Stimulated activated CD8-positive, alpha-beta memory T cell treated with anti-CD3 and anti-CD28 coated beads, Interleukin-4, amount 100 ng/mL, for 48 hours (primary cell): ENCODE results near the gene ENTREP1.
"Not testable (repeated sequence)": the region's sequence is repeated elsewhere in the genome, so short reads cannot be mapped to it uniquely, and the experiment has no call there.

Experiments
- DNase-seq: peaks from one replicate; pipeline ENCODE4 v3.0.0-alpha.2; 2020

The ENTREP1 gene, protein sequence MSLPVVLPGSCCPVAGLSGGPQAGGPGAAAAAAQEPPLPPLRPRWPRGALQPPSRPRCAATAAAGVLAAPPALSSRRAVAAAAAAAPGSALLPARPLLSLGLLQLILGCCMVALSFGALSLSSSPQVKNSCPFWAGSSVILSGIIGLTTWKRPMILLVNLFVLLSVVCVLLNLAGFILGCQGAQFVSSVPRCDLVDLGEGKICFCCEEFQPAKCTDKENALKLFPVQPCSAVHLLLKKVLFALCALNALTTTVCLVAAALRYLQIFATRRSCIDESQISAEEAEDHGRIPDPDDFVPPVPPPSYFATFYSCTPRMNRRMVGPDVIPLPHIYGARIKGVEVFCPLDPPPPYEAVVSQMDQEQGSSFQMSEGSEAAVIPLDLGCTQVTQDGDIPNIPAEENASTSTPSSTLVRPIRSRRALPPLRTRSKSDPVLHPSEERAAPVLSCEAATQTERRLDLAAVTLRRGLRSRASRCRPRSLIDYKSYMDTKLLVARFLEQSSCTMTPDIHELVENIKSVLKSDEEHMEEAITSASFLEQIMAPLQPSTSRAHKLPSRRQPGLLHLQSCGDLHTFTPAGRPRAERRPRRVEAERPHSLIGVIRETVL

DNA sequence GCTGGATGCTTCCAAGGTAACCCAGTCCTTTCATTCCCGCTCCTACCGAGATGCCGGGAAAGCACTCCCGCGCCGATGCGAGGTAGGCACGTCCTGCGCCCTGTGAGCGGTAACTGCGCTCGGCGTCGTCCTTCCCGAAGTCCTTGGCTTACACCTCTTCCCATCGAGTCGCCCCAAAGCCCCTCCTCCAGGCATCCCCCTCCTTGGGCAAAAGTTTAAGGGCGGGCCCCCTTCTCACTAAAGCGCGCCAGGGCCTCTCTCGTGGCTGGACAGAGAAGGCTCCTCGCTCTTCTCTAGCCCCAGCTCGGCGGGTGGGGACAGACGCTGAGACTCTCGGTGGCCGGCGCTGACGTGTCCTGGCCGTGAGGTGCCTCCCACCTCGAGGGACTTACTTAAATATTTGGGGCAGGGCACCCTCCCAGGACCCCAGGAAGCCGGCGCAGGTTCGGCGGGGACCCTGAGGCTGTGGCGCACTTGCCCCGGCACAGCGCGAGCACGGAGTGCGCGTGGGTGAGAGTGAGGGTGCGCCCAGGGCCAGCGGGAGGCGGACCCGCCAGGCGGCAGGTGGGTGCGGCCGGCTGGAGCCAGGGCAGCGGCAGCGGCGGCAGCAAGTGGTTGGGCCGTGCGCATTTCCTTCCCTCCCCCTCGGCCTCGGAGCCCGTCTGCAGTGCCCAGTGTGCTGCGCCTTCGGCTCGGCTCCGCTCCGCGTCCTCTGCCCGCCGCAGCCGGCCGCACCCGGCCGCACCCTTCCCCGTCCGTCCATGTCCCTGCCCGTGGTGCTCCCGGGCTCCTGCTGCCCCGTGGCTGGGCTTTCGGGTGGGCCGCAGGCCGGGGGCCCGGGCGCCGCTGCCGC lies at the start of gene ENTREP1:
TSS of gene ENTREP1 (plus strand) at position 667 of the 853 bp plus-strand sequence. CDS start at position 762, 95 bp downstream.
- DNase-seq, result no peak

DNA sequence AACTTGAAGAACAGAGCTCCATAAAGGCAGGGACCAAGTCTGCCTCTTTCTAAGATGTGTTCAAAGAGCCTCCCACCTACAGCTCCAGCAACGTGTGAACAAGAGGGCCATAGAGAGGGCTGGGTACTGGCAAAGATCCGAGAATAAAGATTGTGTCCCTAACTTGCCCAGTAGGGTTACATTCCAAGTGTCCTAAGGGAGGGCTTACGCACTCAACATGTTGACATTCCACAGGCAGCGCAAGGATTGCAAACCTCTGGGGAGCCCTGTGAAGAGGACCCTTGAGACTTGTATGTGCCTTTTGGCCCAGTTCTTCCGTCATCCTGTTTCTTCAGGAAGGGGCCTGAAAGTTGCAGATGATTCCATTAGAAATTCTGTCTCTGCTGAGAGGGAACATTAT lies 48.2 kb upstream of the ENTREP1 start:
- DNase-seq, result no peak

DNA sequence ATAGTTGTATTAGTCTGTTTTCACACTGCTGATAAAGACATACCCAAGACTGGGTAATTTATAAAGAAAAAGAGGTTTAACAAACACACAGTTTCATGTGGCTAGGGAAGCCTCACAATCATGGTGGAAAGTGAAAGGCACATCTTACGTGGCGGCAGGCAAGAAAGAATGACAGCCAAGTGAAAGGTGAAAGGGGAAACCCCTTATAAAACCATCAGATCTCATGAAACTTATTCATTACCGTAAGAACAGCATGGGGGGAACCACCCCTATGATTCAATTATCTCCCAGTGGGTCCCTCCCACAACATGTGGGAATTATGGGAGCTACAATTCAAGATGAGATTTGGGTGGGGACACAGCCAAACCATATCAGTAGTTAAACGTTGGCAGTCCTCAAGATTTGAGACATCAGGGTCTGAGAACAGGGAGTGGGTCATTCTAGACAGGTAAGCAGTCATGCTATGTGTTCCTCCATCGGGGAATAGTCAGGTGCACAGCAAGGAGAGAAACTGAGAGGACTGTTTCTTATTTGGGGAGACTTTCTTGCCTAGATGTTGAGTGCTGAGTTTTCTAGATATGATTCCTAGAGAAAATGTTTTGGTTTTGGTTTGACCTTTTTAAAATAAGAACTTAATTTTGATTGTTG lies 45.8 kb upstream of the ENTREP1 start:
- peak; percentile 52 for DNase-seq

DNA sequence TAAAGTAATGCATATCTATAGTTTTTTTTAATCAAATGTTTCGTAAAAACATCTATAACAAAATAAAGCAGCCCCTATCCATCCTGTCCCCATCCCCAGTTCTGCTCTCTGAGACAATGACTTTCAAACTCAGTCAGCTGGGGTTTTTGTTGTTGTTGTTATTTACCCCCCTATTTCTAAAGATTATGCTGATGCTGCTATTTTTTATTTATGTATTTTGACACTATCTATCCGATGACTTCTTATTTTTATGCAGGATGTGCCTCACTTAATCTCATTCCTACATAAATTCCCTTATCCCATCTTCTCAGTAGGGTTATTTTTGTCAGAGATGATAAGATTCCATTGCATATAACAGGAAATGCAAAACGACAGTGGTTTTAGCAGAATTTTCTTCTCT lies 45.3 kb upstream of the ENTREP1 start:
- DNase-seq, result no peak

DNA sequence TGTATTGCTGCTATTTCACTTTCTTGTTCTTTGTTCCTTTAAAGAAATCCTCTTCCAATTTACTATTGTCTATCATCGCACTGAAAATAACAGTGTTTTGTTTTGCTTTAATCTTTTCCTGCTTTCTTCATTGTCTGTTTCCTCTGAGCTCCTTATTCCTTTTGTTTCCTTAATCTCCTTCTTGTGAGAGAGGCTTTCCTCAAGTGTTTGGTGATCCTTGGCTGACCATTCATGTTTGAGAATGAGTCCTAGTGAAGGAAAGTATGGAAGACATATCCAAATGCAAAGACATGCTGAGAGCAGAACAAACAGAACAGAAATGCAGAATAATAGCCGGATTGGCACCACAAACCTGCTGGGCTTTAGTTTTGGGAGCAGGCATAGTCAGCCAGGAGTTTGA lies 42.0 kb upstream of the ENTREP1 start:
- no peak for DNase-seq

DNA sequence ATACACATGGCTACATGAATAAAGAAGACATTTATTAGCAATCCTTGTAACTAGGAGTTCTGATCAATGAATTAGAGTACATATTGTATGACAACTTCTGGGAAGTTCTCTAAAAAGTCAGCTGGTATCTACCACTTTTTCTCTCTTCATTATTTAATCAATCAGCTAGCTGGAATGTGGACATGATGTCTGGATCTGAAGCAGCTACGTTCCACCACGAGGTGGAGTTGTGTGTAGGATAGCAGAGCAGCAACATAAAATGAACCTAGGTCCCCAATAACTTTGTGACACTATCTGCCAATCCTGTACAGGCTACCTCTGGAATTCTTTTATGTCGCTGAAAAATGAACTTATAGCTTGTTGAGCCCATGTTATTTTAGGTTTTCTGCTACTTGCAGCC lies 32.9 kb upstream of the ENTREP1 start:
- no peak for DNase-seq

DNA sequence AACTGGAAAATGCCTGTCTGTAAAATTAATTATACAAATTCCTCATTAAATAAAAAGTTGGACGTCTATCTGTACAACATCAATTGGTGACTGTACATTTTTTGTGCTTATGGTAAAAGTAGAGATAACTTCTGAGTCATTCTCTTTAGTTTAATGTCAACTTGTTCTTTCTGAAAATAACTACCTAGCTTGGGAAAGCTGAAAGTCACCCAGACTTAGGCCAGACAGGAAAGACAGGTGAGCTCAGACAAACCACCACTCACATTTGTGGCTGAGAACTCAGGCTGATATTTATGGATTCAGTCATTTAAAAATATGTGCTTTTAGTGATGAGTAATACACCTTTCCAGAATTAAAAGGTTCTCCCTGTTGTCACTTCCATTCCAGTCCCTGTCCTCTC lies 31.9 kb upstream of the ENTREP1 start:
- no peak for DNase-seq

DNA sequence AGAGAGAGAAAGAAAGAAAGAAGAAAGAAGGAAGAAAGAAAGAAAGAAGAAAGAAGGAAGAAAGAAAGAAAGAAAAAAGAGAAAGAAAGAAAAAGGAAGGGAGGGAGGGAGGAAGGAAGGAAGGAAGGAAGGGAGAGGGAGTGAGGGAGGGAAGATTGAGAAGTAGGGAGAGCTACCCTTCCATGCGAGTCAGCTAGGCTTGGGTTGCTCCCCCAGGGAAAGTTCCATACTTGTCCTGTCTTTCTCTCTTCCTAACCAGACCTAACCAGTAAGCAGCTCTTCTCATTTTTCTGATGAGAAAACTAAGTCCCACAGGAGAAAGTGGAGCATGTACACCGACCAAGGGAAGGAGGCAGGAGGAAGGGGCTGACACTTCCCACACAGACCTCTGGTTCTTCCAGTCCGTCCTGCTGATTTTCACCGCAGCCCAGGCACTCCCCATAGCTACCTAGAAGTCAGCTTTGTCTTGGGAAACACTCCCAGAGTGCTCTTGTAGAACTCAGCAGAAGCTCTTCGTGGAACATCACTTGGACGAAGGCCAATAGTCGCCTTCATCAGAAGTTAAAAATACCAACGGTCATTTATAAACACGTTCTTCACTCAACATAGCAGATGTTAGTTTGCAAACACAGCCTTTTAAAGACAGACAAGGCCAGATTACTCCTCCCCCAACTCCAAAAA lies 29.0 kb upstream of the ENTREP1 start:
- DNase-seq, result no peak

DNA sequence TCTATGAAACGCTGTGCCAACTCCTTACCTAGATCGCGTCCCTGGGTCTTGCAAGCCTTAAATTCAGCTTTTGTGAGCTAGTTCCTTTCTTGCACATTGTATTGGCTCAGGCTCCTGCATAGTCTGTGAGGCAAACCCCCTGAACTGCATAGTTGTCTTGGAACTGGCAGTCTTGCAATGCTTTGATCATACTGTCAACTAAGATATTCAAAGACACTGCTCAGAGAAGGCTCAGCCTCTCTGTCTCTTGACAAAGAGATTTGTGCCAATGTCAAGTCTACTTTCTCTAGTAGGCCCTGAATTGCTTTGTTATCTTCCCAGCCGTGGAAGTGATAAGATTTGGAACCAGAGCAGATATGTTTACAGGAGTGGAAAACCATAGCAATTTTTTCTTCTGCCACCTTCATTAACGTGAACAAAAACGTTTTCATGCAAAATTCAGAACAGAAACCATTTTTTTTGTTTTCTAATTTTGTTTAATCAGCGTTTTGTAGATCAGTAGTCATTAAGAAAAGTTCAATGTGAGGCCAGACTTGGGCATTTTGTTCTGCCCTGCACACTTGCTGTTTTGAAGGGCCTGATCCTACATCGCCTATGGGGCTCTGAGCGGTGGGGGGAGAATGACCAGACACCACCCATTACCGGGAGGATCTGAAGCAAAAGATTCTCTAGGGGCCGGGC lies 27.6 kb upstream of the ENTREP1 start:
- DNase-seq, result no peak

DNA sequence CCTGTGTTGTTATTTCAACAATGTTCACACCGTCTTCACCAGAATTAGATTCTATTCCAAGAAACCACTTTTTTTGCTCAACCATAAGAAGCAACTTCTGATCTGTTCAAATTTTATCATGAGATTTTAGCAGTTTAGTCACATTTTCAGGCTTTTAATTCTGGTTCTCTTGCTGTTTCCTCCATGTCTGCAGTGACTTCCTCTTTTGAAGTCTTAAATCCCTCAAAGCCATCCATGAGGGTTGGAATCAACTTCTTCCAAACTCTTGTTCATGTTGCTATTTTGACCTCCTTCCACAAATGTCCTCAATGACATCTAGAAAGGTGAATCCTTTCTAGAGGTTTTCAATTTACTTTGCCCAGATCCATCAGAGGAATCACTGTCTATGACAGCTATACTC lies 25.7 kb upstream of the ENTREP1 start:
- DNase-seq, result no peak

DNA sequence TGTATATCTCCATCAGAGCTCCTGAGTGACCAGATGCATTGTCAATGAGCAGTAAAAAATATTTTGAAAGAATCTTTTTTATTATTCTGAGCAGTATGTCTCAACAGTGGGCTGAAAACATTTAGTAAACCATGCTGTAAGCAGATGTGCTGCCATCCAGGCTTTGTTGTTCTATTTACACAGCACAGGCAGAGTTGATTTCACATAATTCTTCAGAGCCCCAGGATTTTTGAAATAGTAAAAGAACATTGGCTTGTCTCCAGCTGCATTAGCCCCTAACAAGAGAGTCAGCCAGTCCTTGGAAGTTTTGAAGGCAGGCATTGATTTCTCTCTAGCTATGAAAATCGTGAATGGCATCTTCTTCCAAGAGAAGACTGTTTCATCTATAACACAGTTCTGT lies 25.2 kb upstream of the ENTREP1 start:
- no peak for DNase-seq

DNA sequence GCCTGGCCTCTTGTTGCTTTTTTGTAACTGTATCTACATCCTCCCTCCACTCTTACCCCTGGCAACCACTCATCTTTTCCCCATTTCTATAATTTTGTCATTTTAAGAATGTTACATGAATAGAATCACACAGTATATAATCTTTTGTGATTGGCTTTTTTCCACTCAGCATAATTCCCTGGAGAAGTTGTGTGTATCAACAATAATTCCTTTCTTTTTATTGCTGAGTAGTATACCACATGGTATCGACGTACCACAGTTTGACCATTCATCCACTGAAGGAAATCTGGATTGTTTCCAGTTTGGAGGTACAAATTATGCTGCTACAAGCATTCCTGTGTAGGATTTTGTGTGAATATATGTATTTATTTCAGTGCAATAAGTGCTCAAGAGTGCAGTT lies 21.7 kb upstream of the ENTREP1 start:
- DNase-seq, result no peak

DNA sequence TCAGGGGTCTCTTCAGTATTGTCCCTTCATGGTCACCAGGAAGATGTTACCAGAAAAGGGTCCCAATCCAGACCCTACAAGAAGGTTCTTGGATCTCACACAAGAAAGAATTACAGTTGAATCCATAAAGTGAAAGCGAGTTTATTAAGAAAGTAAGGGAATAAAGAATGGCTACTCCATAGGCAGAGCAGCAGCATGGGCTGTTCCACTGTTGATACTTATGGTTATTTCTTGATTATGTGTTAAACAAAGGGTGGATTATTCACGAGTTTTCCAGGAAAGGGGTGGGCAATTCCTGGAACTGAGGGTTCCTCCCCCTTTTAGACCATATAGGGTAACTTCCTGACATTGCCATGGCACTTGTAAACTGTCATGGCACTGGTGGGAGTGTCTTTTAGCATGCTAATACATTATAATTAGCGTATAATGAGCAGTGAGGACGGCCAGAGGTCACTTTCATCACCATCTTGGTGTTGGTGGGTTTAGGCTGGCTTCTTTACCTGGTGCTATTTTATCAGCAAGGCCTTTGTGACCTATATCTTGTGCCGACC lies 18.0 kb upstream of the ENTREP1 start:
- not testable (repeated sequence) for DNase-seq

DNA sequence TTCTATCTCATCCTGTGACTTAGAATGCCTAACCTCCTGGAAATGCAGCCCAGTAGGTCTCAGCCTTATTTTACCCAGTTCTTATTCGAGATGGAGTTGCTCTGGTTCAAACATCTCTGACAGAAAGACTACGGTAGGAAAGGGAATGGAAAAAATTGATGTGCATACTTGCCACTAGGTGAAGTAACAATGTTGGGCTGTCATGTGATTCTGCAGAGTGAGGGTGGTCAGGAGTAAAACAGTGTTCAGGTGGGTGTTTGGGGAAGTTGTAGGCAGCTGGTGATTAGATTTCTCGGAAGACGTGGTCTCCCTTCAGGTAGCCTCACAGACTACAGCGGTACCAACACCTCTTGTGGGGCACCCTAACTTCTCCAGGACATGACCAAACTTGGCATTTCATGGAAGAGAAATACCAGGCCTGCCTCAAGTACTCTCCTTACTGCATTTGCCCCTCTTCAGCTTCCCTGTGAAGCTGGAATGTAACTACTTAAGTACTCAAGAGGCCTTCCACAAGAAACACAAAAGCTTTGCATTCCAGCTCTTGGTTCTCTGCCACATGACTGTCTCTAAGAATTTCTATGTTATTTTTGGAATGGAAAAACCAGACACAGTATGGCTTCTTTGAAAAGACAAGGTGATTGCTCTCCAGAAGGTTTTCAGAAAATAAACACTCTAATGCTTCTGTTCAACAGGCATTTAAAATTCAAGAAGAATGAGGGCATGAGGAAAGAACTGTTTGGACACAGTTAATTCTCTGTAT lies 17.4 kb upstream of the ENTREP1 start:
- DNase-seq, result no peak

DNA sequence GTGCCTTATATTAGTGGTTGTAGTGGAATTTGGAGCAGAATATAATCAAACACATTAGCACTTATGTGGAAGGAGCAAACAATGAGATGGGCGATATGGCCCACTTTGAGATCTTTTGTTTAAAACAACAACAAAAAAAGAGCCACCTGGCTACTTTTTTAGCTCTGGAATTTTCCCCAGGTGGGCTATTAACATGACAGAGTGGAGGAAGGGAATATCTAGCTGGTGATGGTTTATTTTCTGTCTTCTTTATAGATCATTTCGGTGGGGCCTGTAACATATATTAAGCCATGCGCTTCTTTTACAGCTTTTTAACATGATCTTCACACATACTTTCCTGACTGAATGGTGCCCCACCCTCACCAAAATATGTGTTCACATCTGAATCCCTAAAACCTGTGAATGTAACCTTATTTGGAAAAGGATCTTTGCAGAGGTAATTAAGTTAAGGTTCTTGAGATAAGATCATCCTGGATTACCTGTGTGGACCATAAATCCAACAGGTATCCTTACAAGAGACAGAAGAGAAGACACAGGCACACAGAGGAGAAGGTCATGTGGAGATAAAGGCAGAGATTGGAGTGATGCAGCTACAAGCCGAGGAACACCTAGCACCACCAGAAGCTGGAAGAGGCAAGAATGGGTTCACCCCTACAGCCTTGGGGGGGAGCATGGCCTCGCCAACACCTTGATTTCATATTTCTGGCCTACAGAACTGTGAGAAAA lies 16.6 kb upstream of the ENTREP1 start:
- no peak for DNase-seq

DNA sequence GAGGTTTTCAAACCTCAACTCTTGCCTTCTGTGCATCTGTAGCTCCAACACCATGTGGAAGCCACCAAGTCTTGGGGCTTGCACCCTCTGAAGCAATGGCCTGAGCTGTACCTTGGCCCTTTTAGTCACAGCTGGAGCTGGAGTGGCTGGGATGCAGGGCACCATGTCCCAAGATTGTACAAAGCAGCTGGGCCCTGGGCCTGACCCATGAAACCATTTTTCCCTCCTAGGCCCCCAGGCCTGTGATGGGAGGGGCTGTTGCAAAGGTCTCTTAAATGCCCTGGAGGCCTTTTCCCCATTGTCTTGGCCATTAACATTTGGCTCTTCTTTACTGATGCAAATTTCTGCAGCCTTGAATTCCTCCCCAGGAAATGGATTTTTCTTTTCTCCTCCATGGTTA lies 11.8 kb upstream of the ENTREP1 start:
- DNase-seq, result no peak

DNA sequence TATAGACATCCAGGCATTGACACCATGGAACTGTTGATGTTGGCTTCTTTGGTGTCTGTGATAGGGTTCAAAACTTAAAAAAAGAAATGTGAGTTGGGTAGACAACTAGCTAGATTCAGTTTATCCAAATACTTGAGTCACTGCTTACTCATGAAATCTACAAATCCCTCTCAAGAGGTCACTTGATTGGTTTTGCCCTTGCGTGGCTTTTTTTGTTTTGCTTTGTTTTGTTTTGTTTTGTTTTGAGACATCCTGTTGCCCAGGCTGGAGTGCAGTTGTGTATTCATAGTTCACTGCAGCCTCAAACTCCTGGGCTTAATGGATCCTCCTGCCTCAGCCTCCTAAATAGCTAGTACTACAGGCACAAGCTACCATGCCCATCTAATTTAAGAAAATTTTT lies 10.5 kb upstream of the ENTREP1 start:
- no peak for DNase-seq

DNA sequence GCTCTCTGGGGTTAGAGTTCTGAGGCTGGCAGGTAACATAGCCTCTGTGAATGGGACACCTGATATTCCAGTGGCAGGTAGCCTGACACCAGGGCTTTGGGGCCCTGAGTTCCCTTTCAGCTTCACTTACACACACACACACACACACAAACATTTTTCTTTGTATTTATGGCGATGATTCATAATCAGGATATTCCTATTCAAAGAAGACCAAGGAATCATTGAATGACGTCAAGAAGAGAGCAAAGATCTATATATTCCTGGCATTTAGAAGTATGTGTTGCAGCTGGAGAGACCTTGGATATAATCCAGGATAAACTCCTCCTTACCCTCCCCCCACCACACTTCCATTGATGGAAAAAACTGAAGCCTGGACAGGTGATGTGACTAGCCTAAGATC lies 7.9 kb upstream of the ENTREP1 start:
- no peak for DNase-seq

DNA sequence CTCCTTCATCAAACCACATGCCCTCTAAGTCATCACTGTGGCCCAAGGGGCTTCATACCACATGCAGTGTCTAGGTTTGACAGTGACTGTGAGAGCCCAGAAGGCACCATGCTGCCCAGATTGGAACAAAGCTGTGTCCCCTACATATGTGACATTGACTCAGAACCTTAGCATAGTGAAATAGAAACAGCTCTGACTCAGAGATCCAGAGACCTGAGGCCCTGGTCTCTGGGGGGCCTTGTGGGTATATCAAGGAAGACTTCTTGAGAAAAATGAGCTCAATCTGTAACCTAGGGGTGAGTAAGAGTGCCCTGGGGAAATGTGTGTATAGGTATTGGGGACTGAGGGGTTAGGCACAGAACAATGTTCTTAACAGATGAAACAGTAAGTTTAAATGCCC lies 7.1 kb upstream of the ENTREP1 start:
- peak; percentile 51 for DNase-seq

DNA sequence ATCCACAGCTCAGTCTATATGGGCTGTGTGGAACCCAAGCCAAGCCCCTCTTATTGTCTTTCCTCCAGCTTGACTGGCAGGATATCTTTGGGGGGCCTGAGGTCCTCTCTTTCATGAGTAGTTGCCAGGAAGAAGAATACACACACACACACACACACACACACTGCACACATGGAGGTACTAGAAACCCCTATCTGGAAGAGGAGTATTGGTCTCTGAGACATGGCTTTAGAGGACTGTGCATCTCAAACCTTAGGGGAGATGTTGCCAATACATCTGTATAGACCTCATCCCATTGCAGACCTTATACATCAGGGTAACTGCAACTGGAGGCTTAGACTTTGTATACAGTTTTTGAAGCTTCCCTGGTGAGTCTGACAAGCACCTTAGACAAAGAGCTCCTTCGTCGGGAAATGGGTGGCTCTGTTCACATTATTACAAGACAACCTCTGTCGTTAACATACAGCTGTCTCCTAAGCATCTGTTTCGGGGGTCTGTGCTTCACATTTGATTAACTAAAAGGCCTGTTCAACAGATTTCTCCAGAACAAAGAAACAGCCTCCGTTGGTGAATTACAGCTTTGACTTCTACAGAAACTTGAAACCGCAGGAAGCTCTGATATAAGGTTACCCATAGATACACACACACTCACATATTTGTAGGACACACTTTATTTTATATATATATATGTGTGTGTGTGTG lies 5.5 kb upstream of the ENTREP1 start:
- no peak for DNase-seq
